ENCODE data around the gene MRPS7.
A peak's percentile ranks its signal among the peaks of the same experiment; 100 is the strongest.
"Not testable (repeated sequence)": the region's sequence is repeated elsewhere in the genome, so short reads cannot be mapped to it uniquely, and the experiment has no call there.

Gene MRPS7

DNA sequence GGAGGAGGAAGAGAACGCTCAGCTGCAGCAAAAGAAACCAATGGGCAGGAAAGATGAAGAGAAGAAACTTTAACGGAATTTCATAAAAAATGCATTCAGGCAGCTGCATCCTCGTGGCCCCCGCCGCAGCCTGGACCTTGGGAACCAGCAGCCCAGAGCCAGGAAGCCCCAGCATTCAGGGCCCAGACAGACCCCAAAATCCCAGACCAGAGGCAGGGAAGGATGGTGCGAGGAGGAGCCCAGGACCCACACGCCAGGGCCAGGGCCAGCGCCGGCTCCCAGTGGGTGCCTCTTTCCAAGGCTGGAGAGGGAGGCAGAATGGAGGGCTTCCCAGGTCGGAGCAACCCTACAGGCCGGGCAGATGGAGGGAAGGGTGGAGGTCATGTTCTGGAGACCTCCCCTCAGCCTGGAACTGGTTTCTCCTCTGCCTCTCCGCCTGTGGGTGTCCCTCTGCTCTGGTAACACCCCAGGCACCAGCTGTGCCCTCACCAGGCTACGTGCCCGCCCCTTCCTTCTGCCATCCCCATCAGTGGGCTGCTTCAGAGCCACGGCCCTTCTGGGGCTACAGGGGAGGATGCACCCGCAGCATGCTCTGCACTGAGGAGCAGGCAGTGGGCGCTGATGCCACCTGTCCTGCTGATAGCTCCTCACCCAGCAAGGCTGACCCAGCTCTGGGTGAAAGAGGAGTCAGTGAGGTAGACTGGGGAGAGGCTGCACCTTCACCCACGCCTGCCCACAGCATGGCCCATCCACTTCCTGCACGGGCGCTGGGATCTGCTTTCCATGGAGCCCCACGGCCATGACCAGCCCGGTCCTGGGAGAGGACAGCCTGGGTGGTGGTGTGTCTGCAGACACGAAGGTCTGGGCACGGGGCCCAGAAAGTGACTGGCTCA, 10.5 kb downstream of the MRPS7 start:
- DNase-seq (ENCODE audit: low read depth), result no peak

DNA sequence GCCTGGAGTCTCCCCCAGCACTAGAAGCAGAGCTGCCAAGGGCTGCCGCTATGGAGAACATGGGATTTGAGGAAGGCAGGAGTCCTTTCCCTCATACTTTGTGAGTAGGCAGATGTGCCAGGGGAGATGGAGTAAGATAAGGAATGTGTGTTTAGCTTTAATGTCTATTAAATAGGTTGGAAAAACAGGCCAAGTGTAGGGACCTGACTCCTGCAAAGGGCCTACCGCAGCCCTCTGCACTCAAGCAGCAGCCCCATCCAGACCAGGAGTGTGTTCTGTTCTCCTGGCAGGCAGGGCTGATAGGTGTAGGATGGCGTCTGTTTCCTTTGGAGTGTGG, 11.1 kb downstream of the MRPS7 start:
- DNase-seq (ENCODE audit: low read depth), result no peak

DNA sequence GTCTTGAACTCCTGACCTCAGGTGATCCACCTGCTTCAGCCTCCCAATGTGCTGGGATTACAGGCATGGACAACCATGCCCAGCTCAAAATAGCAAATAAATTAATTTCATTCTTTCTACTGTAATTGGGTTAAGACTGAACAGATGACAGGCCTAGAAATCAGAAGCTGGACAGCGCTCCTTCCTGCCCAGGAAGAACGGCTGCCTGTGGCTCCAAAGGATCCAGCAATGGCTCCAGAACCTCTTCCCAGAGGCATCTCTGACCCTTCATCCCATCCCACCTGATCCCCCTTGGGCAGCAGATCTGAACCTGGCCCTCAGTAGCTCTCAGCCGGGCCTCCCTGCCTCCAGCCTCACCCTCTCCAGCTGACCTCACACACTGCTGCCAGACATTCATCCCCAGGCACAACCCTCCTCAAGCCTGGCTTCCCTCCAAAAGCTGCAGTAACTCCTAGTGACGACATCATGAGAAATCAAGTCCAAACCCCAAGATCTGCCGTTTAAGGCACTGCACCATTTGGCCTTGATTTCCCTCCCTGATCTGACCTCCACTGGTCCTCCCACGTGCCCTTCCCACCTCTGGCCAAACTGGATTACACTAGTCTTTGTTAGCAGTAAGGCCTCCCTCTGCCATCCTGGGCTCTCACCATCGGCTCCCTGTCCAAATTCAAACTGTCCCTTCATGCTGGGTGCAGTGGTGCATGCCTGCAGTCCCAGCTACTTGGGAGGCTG, 12.5 kb downstream of the MRPS7 start:
- DNase-seq (ENCODE audit: low read depth), result no peak

DNA sequence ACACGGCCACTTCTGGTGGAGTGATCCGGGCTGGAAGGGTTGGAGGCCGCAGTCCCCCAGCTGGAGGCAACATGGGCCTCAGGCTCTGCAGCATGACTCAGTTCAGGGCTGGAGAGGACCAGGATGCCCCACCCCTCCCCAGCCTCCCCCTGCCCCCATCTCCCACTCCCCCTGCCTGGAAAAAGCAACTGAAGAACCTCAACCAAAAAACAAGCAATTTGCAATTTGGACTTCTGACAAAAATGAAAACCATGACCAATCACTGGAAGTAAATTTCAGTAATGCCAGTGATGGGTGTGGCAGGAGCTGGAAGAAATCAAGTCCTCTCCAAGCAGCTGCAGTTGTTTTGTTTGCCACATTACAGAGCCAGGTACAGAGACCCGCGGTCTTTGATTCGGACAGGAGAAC, 16.0 kb downstream of the MRPS7 start:
- no peak for DNase-seq (ENCODE audit: low read depth)

DNA sequence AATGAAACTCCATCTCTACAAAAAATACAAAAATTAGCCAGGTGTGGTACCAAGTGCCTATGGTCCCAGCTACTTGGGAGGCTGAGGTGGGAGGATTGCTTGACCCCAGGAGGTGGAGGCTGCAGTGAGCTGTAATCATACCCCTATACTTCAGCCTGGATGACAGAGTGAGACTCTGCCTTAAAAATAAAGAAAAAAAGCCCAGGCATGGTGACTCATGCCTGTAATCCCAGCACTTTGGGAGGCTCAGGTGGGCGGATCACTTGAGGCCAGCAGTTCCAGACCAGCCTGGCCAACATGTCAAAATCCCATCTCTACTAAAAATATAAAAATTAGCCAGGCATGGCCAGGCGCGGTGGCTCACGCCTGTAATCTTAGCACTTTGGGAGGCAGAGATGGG, 18.5 kb downstream of the MRPS7 start:
- DNase-seq (ENCODE audit: low read depth), result not testable (repeated sequence)

DNA sequence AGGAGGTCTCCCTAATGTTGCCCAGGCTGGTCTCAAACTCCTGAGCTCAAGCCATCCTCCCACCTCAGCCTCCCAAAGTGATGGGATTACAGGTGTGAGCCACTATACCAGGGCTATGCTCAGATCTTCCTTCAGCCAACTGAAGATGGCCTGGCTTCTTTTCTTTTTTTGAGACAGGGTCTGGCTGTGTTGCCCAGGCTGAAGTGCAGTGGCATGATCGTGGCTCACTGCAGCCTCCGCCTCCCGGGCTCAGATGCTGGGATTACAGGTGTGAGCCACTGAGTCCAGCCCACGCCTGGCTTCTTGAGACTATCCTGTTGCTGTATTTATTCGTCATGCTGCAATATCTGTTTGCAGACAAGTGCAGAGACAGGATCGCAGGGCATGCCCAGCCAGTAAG, 23.4 kb downstream of the MRPS7 start:
- no peak for DNase-seq (ENCODE audit: low read depth)

DNA sequence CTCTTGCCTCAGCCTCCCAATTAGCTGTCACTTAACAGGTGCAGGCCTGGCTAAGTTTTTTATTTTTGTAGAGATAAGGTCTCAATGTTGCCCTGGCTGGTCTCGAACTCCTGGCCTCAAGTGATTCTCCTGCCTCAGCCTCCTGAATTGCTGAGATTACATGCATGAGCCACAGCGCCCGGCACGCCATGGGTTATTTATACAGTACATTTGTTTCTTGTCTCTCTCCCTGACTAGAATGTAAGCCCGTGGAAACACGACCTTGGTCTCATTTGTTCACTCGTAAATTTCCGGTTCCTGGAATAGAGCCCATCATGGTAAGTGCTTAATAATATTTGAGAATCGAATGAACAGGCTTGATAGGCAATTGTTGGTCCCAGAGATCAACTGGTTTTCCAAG, 25.5 kb downstream of the MRPS7 start:
- DNase-seq (ENCODE audit: low read depth), result no peak

DNA sequence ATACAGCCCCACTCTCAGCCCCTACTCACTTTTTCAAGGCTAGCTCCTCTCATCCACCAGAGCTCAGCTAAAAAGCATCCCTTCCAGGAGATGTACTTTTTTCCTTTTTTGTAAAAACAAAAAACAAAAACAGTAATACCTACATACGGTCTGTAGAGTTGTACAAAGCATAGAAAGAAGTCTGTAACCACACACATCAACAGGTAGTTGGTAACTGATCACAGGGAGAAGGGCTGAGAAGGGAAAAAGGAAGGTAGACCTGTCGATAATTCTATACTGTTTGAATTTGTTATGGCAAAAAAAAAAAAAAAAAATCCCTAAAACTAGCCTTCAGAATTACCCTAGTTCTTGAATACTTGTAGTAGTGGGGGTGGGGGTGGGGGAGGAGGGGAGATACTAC, 26.7 kb downstream of the MRPS7 start:
- DNase-seq (ENCODE audit: low read depth), result no peak

DNA sequence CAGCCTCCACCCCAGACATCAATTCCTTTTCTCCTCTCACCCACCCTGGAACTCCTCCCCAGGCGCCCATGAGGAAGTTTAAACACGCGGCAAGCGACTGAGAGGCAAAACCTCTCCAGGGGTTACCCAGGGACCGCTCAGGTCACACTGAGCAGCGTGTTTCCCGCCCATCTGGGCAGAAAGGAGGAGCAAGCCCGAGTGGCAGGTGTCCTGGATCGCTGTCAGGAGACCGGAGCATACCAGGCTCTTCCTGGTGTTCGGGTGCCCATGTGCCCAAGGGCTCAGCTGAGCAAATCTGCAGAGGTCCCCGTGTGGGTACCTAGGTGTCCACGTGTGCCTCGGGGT, 27.1 kb downstream of the MRPS7 start:
- DNase-seq (ENCODE audit: low read depth), result no peak

DNA sequence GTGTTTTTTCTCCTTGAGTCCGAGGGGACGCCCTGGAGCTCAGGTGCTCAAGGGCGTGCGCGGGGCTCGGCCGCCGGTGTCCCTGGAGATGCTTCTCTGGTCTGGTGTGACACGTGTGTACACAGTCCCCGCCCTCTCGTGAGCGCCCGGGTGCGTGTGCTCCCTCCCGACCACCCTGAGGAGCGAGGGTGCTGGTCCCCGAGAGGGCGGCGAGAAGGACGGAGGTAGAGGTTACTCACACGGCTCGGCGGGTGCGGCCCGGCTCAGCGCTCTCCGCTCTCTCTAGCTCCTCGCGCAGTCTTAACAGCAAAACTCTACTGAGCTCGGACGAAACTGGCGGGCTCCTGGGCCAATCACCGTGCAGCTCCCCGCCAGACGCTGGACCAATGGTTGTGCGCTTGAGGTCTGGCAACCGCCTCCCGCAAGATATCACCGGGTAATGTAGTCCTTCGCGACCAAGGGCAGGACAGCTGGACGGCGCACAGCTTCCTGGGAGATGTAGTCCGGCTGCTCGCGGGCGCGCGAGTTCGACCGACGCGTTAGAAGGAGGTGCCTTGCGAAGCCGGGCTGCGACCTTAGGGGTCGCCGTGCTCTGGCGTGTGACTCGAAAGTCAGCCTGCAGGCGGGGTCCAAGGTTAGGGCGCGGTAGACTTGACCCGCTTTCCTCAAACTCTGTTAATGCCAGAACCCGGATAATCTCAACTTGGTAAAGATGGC, 27.6 kb downstream of the MRPS7 start, which contains the start of gene SLC25A19:
Gene SLC25A19, minus strand, starts transcription at position 319 of the 717 bp plus-strand sequence. CDS start 2,669 bp downstream, outside the sequence.
- DNase-seq (ENCODE audit: low read depth), result peak; percentile 92

DNA sequence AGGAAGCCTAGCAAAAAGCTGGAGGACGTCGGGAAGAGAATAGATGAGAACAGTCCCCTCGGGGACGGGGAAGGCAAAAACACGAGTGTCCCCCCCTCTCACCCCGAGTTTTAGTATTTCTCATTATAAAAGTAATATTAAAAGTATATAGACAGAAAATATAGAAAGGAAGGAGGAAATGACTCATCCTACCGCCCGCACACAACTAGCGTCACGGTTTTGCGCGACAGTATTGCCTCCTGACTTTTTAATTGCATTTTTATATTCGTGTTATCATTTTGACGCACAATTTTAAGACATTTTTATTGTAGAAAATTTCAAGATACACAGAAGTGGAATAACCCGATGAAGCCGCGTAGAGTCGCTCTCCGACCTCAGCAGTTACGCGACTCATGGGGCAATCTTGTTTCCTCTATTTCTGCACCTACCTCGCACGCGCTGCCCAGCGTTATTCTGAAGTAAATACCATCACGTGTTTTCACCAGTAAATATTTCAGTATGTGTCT, 28.2 kb downstream of the MRPS7 start:
- peak; percentile 41 for DNase-seq (ENCODE audit: low read depth)

DNA sequence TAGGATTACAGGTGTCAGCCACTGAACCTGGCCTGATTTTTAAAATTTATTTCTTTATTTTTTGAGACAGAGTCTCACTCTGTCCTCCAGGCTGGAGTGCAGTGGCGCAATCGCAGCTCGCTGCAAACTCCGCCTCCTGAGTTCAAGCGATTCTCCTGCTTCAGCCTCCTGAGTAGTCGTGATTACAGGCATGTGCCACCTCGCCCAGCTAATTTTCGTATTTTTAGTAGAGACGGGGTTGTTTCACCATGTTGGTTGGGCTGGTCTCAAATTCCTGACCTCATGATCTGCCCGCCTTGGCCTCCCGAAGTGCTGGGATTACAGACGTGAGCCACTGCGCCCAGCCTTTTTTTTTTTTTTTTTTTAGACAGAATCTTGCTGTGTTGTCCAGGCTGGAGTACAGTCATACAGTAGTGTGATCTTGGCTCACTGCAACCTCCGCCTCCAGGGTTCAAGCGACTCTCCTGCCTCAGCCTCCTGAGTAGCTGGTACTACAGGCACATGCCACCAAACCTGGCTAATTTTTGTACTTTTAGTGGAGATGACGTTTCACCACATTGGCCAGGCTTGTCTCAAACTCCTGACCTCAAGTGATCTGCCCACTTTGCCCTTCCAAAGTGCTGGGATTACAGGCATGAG, 31.2 kb downstream of the MRPS7 start:
- DNase-seq (ENCODE audit: low read depth), result not testable (repeated sequence)

DNA sequence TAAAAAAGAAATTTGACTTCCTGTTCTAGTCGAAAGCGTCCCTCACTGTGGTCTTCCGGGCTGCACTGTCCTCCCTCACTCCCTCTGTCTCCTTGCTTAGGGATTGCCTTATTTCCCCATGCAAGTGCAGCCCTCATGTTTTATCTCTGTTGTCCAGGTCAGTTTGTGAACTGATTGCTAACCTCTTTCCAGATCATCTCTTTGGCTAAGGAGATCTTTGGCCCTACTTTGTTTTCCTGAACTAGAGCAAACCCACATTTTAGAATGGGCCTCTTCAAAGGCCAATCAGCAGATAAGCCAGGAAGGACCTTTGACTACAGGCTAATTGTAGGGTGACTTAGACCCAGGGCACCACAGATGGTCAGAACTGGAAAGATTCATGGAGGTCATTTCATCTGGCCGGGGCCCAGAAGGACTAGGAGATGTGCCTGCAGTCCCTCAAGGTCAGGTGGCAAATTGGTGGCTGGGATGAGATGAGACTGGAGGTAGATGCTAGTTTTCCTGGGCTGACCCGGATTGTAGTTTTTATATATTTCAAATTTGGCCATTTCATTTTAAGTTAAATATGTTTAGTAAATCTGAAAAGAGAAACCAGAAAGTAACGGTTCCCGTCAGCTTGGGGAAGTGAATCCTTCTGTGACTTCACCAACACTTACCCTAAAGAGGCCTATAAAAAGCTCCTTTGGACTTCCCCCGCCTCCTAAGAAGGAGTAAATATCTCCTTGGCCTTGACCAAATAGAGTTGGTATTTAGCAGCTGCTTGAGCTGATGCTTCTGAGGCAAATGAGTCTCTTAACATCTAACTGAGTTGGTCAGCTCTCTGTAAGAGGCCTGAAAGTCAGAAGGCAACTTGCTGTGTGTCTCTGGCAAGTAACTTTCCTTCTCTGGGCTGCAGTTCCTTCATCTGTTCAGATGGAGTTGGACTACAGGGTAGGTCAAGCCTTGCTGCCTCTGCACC, 33.8 kb downstream of the MRPS7 start:
- no peak for DNase-seq (ENCODE audit: low read depth)

DNA sequence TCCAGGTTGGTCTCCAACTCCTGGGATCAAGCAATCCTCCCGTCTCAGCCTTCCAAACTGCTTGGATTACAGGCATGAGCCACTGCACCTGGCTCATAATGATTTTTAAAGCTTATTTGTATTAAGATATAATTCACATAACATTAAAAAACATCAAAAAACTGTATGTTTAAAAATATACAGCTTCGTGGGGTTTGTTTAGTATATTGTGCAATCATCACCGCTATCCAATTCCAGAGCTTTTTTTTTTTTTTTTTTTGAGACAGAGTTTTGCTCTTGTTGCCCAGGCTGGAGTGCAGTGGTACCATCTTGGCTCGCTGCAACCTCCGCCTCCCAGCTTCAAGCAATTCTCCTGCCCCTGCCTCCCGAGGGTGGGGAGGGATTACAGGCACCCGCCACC, 38.6 kb downstream of the MRPS7 start:
- DNase-seq (ENCODE audit: low read depth), result no peak

DNA sequence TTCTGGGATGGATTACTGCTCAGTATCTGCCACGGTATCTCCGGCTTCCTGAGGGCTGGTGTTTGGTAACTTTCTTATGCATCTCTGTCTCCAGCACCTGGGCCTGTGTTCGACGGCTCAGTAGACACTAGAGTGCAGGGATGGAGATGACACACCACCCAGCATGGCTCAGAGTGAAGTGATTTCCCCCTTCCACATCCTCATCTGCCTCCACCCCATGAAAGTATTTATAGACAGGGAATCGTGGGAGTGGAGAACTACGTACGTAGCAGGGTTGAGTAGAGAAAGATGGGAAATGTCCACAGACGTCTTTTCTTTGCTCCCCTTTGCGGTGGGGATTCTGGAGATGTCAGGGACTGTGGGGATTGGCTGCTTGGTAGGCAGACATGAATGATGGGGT, 39.4 kb downstream of the MRPS7 start:
- no peak for DNase-seq (ENCODE audit: low read depth)

DNA sequence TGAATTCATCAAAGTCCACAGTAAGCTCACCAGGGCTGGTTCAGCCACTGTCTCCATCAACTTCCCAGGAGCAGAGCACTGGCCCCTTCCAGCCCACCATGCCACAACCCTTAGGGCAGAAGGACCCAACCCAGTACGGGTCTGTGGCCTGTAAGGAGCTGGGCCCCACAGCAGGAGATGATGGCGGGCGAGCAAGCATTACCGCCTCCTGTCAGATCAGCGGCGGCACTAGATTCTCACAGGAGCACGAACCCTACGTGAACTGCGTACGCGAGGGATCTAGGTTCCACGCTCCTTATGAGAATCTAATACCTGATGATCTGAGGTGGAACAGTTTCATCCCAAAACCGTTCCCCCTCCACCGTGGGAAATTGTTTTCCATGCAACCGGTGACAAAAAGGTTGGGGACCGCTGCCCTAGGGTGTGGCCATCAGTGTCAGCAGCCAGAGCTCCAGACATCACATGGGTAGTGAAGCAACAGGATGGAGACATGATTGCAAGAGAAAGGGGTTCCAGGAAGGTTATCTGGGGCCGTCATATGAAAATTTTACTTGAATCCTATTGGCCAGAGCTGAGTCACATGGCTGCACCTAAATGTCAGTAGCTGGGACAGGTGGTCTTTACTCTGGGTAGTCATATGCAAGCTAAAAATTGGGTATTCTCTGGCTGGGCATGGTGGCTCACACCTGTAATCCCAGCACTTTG, 40.0 kb downstream of the MRPS7 start:
- DNase-seq (ENCODE audit: low read depth), result no peak

DNA sequence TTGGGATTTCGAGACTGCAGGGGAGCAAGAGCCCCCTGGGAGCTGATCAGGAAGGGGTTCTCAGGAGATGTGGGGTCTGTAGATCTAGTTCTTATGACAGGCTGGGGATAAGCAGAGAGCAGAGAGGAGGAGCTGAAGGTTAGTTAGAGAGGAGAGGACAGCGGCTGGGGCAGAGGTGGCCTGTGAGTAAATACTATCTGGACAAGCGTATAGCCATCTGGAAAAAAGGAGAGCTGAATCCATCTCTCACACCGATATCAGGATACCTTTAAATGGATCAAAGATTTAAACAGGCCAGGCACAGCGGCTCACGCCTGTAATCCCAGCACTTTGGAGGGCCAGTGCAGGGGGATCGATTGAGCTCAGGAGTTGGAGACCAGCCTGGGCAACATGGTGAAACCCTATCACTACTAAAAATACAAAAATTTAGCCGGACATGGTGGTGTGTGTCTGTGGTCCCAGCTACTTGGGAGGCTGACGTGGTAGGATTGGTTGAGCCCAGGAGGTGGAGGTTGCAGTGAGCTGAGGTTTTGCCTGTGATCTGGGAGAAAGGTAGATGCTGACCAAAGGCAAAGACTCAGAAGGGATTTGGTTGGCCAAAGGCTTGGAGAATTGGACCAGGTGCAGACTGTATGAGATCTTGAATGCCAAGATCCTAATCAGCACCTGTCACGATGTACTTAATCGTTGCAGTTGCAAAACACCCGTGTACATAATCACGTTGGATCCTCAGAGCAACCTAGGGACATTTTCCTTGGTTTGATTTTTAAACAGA, 46.5 kb downstream of the MRPS7 start:
- no peak for DNase-seq (ENCODE audit: low read depth)

DNA sequence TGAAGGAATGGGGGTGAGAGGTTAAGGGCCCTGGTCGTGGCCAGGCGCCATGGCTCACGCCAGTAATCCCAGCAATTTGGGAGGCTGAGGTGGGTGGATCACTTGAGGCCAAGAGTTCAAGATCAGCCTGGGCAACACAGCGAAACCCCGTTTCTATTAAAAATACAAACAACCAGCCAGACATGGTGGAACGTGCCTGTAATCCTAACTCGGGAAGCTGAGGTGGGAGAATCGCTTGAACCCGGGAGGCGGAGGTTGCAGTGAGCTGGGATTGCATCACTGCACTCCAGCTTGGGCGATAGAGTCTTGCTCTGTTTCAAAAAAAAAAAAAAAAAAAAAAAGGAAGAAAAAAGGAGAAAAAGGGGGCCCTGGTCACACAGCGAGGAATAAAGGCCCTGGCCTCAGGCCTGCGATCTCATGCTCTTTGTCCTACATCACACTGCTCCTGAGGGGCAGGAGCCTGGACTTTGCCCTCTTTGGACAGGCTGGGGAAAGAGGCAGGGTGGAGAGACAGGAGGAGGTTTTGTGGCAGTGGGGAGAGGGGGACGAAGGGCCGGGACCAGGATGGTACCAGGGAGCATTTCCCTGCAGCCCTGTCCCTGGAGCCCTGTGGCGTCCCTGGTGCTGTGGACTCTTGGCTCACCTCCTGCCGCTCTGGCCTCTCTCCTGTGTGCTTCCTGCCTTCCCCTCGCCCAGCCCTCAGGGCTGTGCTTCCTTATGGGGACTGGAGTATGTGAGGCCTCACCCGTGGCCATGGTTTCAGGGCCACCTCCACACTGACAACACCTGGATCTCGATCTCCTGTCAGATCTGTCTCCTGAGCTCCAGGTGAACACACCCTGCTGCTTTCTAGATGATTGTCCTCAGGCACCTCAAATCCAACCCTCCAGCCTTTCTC, 47.3 kb downstream of the MRPS7 start:
- DNase-seq (ENCODE audit: low read depth), result no peak

Measured in stimulated activated CD8-positive, alpha-beta memory T cell treated with anti-CD3 and anti-CD28 coated beads, Interleukin-15, amount 100 ng/mL, for 1 hour (primary cell).